ENCODE data around the gene C12orf50.

- TF ChIP-seq YY1 (IDR thresholded peaks at IDR 0.05; ENCODE audit: insufficient read depth, insufficient read length) (no peak), SUZ12 (IDR thresholded peaks at IDR 0.05; ENCODE audit: extremely low read depth, insufficient read depth, insufficient read length) (no peak), ZNF274 (IDR thresholded peaks at IDR 0.05; ENCODE audit: low read depth, low read length) (no peak)
Observed at GRCh38 chr12:88035907-88036289, 6.7 kb upstream of the C12orf50 start.
